CD4-positive, alpha-beta memory T cell (primary cell): ENCODE data around the gene GNAS-AS1. TPM values are rescaled to one million over a fixed set of nuclear protein-coding genes. Genes with fewer than 3 reads are reported as not detected.

Experiments
- CTCF ChIA-PET: fragments of 350-600 bp; sonication (Branson Sonifier 250); formaldehyde crosslinking; loops from one replicate; lab custom pipeline; 2021; ENCODE audit warnings: inconsistent platforms; ENCODE audit not compliant: partially characterized antibody; lab: Charles Lee
- POLR2A ChIA-PET: fragments of 350-600 bp; sonication (Branson Sonifier 250); formaldehyde crosslinking; loops from one replicate; lab custom pipeline; 2021; ENCODE audit not compliant: partially characterized antibody; lab: Charles Lee
- DNase-seq, 5 donors: peaks; one replicate each; pipeline versions ENCODE4 v3.0.0 to v3.0.0-alpha.2; 2020 to 2022; ENCODE audit warnings: mixed read lengths in 1 of 5
- H3K27ac ChIP-seq: one replicate; pipeline ENCODE4 v1.7.0; 2013; ENCODE audit warnings: low read depth, low read length
- H3K27me3 ChIP-seq: 2 replicates; pipeline ENCODE4 v1.7.0; 2013; ENCODE audit warnings: mild to moderate bottlenecking, low read length, moderate library complexity; ENCODE audit not compliant: insufficient read depth
- H3K36me3 ChIP-seq: 2 replicates; pipeline ENCODE4 v1.7.0; 2013; ENCODE audit warnings: mild to moderate bottlenecking, low read length, moderate library complexity; ENCODE audit not compliant: insufficient read depth
- H3K4me1 ChIP-seq: 2 replicates; pipeline ENCODE4 v1.7.0; 2013; ENCODE audit warnings: mild to moderate bottlenecking, low read length, moderate library complexity; ENCODE audit not compliant: insufficient read depth
- H3K4me3 ChIP-seq, 2 donors: one replicate each; pipeline ENCODE4 v1.7.0; 2013; ENCODE audit warnings: low read length in 2 of 2, mild to moderate bottlenecking in 1 of 2
- H3K9me3 ChIP-seq, 2 donors: one replicate each; pipeline ENCODE4 v1.7.0; 2013; ENCODE audit warnings: low read length in 2 of 2, control low read depth in 1 of 2; ENCODE audit not compliant: control insufficient read depth in 1 of 2
- H3K27ac Mint-ChIP-seq, 7 donors: one replicate each; pipeline ENCODE4 v1.8.0; 2020 to 2021; ENCODE audit warnings: mixed read lengths in 7 of 7, mild to moderate bottlenecking in 6 of 7, inconsistent platforms in 3 of 7, moderate library complexity in 3 of 7
- H3K27me3 Mint-ChIP-seq, 2 donors: one replicate each; pipeline ENCODE4 v1.8.0; 2020 to 2021; ENCODE audit warnings: mixed read lengths in 2 of 2
- H3K36me3 Mint-ChIP-seq, 2 donors: one replicate each; pipeline ENCODE4 v1.8.0; 2020 to 2021; ENCODE audit warnings: mixed read lengths in 2 of 2, inconsistent platforms in 1 of 2, mild to moderate bottlenecking in 1 of 2
- H3K4me1 Mint-ChIP-seq, 4 donors: one replicate each; pipeline ENCODE4 v1.8.0; 2020 to 2021; ENCODE audit warnings: mixed read lengths in 4 of 4, mild to moderate bottlenecking in 1 of 4
- H3K4me3 Mint-ChIP-seq, 8 donors: one replicate each; pipeline ENCODE4 v1.8.0; 2020 to 2021; ENCODE audit warnings: mixed read lengths in 8 of 8, mild to moderate bottlenecking in 7 of 8, moderate library complexity in 6 of 8, inconsistent platforms in 3 of 8
- H3K9me3 Mint-ChIP-seq, 8 donors: one replicate each; pipeline ENCODE4 v1.8.0; 2020 to 2021; ENCODE audit warnings: mixed read lengths in 8 of 8, mild to moderate bottlenecking in 5 of 8, inconsistent platforms in 3 of 8, moderate library complexity in 1 of 8
- intact Hi-C: fragments of 100-400 bp; cut with micrococcal nuclease; formaldehyde crosslinking; loops from one replicate; pipeline ENCODE4 v1.15.1; 2023
- polyA plus RNA-seq, 2 donors: library from polyadenylated mRNA; unstranded; fragments of 300-500 nt; fragmentation: Illumina TruSeq; gene quantifications; one replicate each; pipeline ENCODE4 v1.2.3, GENCODE V29; 2021
- total RNA-seq, 2 experiments: library from RNA; stranded (reverse); gene quantifications; one replicate each; pipeline ENCODE4 v1.2.3, GENCODE V29; 2021

The GNAS-AS1 gene
- total and polyA plus RNA-seq, 4 experiments from 2014 or later, result 0.94 to 1.1 TPM; not detected in 2

GRCh38 chr20:58797371-58798338, 53.0 kb downstream of the GNAS-AS1 start:
- Mint-ChIP-seq H3K4me1 (no peaks in the 10 kb centered on the region), H3K9me3 (no peaks in the 10 kb centered on the region), H3K27ac (no peak overlapping the region), H3K36me3 (no peaks in the 10 kb centered on the region), H3K27me3 (peaks cover 6 to 19% of the 10 kb centered on the region in 2 donors), H3K4me3 (no peak overlapping the region)
- no peak for DNase-seq
- Histone ChIP-seq H3K4me1 (no peaks in the 10 kb centered on the region), H3K27ac (no peak overlapping the region), H3K27me3 (no peaks in the 10 kb centered on the region), H3K4me3 (no peak overlapping the region), H3K36me3 (no peaks in the 10 kb centered on the region), H3K9me3 (no peaks in the 10 kb centered on the region)
- CTCF ChIA-PET, result no interaction called here
- POLR2A ChIA-PET, result no interaction called here
- intact Hi-C loops, result no loop called here

GRCh38 chr20:58795923-58796245, 54.8 kb downstream of the GNAS-AS1 start:
- Histone ChIP-seq H3K9me3 (no peaks in the 10 kb centered on the region), H3K4me3 (no peak overlapping the region), H3K4me1 (no peaks in the 10 kb centered on the region), H3K36me3 (no peaks in the 10 kb centered on the region), H3K27ac (no peak overlapping the region), H3K27me3 (no peaks in the 10 kb centered on the region)
- no peak overlapping the region for H3K4me3 Mint-ChIP-seq
- intact Hi-C loops, result no loop called here
- H3K4me1 Mint-ChIP-seq, result no peaks in the 10 kb centered on the region
- ChIA-PET POLR2A (no interaction called here), CTCF (no interaction called here)
- H3K9me3 Mint-ChIP-seq, result no peaks in the 10 kb centered on the region
- H3K27ac Mint-ChIP-seq, result no peak overlapping the region
- no peak for DNase-seq
- H3K27me3 Mint-ChIP-seq, result peaks cover 3 to 22% of the 10 kb centered on the region in 2 donors
- H3K36me3 Mint-ChIP-seq, result no peaks in the 10 kb centered on the region

GRCh38 chr20:58795181-58795922, 55.4 kb downstream of the GNAS-AS1 start:
- CTCF ChIA-PET, result no interaction called here
- no peak overlapping the region for H3K27ac Mint-ChIP-seq
- H3K27me3 Mint-ChIP-seq, result peaks cover 2 to 22% of the 10 kb centered on the region in 2 donors
- Histone ChIP-seq H3K27ac (no peak overlapping the region), H3K9me3 (no peaks in the 10 kb centered on the region), H3K4me1 (no peaks in the 10 kb centered on the region), H3K4me3 (no peak overlapping the region), H3K27me3 (no peaks in the 10 kb centered on the region), H3K36me3 (no peaks in the 10 kb centered on the region)
- intact Hi-C loops, result no loop called here
- no peaks in the 10 kb centered on the region for H3K9me3 Mint-ChIP-seq
- H3K4me1 Mint-ChIP-seq, result no peaks in the 10 kb centered on the region
- no peak overlapping the region for H3K4me3 Mint-ChIP-seq
- no peaks in the 10 kb centered on the region for H3K36me3 Mint-ChIP-seq
- DNase-seq, result no peak
- POLR2A ChIA-PET, result no interaction called here

GRCh38 chr20:58794510-58795180, 56.1 kb downstream of the GNAS-AS1 start:
- no peaks in the 10 kb centered on the region for H3K4me1 Mint-ChIP-seq
- ChIA-PET CTCF (no interaction called here), POLR2A (no interaction called here)
- Histone ChIP-seq H3K4me3 (no peak overlapping the region), H3K36me3 (no peaks in the 10 kb centered on the region), H3K9me3 (no peaks in the 10 kb centered on the region), H3K27me3 (no peaks in the 10 kb centered on the region), H3K27ac (no peak overlapping the region), H3K4me1 (no peaks in the 10 kb centered on the region)
- no peaks in the 10 kb centered on the region for H3K9me3 Mint-ChIP-seq
- no peaks in the 10 kb centered on the region for H3K36me3 Mint-ChIP-seq
- peaks cover 2 to 22% of the 10 kb centered on the region in 2 donors for H3K27me3 Mint-ChIP-seq
- no peak for DNase-seq
- intact Hi-C loops, result no loop called here
- no peak overlapping the region for H3K27ac Mint-ChIP-seq
- H3K4me3 Mint-ChIP-seq, result no peak overlapping the region

GRCh38 chr20:58793512-58794420, 56.9 kb downstream of the GNAS-AS1 start:
- Histone ChIP-seq H3K36me3 (no peaks in the 10 kb centered on the region), H3K4me1 (no peaks in the 10 kb centered on the region), H3K27ac (no peak overlapping the region), H3K27me3 (no peaks in the 10 kb centered on the region), H3K9me3 (no peaks in the 10 kb centered on the region), H3K4me3 (no peak overlapping the region)
- CTCF ChIA-PET, result no interaction called here
- POLR2A ChIA-PET, result no interaction called here
- Mint-ChIP-seq H3K9me3 (no peaks in the 10 kb centered on the region), H3K4me1 (no peaks in the 10 kb centered on the region), H3K4me3 (no peak overlapping the region), H3K27me3 (peaks cover 2 to 22% of the 10 kb centered on the region in 2 donors), H3K27ac (peak overlapping the region in 1 of 7 donors; percentile 58), H3K36me3 (no peaks in the 10 kb centered on the region)
- intact Hi-C loops, result no loop called here
- no peak for DNase-seq

GRCh38 chr20:58792426-58792825, 58.3 kb downstream of the GNAS-AS1 start:
- Histone ChIP-seq H3K4me1 (no peaks in the 10 kb centered on the region), H3K27ac (no peak overlapping the region), H3K9me3 (no peaks in the 10 kb centered on the region), H3K27me3 (no peaks in the 10 kb centered on the region), H3K4me3 (no peak overlapping the region), H3K36me3 (no peaks in the 10 kb centered on the region)
- intact Hi-C loops, result no loop called here
- POLR2A ChIA-PET, result no interaction called here
- Mint-ChIP-seq H3K4me3 (no peak overlapping the region), H3K4me1 (no peaks in the 10 kb centered on the region), H3K9me3 (no peaks in the 10 kb centered on the region), H3K27me3 (peaks cover 5 to 20% of the 10 kb centered on the region in 2 donors), H3K36me3 (no peaks in the 10 kb centered on the region), H3K27ac (no peak overlapping the region)
- CTCF ChIA-PET, result no interaction called here
- no peak for DNase-seq
